ENCODE results near the gene SLC2A4. TPM values are rescaled to one million over a fixed set of nuclear protein-coding genes. Genes with fewer than 3 reads are reported as not detected.

The SLC2A4 gene
- total RNA-seq, 1 experiment from 2014 or later, result 1.5 TPM

- Histone ChIP-seq H4K20me1 (ENCODE audit: insufficient read depth) (peaks cover 7% of the 10 kb centered on the region), H3K9me3 (ENCODE audit: insufficient read depth, low read depth) (no peaks in the 10 kb centered on the region), H3K4me3 (peak overlapping the region; percentile 78), H3K36me3 (ENCODE audit: low read depth) (peaks cover 27% of the 10 kb centered on the region; the same call in 1 of the 2 replicates), H3K4me2 (peak overlapping the region; percentile 96), H2AFZ (no peak overlapping the region), H3K79me2 (ENCODE audit: low read depth) (peaks cover 47% of the 10 kb centered on the region), H3K9me2 (ENCODE audit: insufficient read depth) (no peaks in the 10 kb centered on the region), H3F3A (ENCODE audit: insufficient read depth, low read depth) (peaks cover 61% of the 10 kb centered on the region), H3K4me1 (replicated peaks; ENCODE audit: insufficient read depth) (peaks cover 29% of the 10 kb centered on the region), H3K27ac (peak overlapping the region; percentile 87), H3K27me3 (ENCODE audit: insufficient read depth, low read depth) (no peaks in the 10 kb centered on the region)
- ChIA-PET CTCF (interaction anchor here (0.5 to 0.8 kb wide), 4 partner anchors 14 to 68 kb away, joined by 3 to 5 read pairs (median 4); no protein-coding TSS in a partner anchor), POLR2A (ENCODE audit: unreplicated experiment) (interaction anchor here (0.6 to 1.5 kb wide), 6 partner anchors 13 to 195 kb away, joined by 3 to 5 read pairs (median 4); no protein-coding TSS in a partner anchor)
- no peak for TF ChIP-seq EZH2 (IDR thresholded peaks at IDR 0.05; ENCODE audit: low read depth)
- TF ChIP-seq CTCF (conservative IDR thresholded peaks at IDR 0.05), result no peak
- DNase-seq, result peak in 1 of 2 experiments; percentile 35
- intact Hi-C loops (cut with micrococcal nuclease; ENCODE audit: unreplicated experiment), result loop anchor here (1.0 kb wide), 1 partner anchor 21 kb away; the partner anchor contains the start of gene CLDN7
- TSS peak; percentile 41 for BruUV-seq (replicated peaks)
Measured at GRCh38 chr17:7241090-7241733, 40.3 kb upstream of the SLC2A4 start.

GRCh38 chr17:7241783-7242716 lies 39.5 kb upstream of the SLC2A4 start, which contains the start of gene GABARAP:
Gene GABARAP (minus strand): TSS chr17:7242449. CDS start chr17:7242330, 119 bp downstream.
- Histone ChIP-seq H4K20me1 (ENCODE audit: insufficient read depth) (peaks cover 5% of the 10 kb centered on the region), H3K9me2 (ENCODE audit: insufficient read depth) (no peaks in the 10 kb centered on the region), H3K9me3 (ENCODE audit: insufficient read depth, low read depth) (no peaks in the 10 kb centered on the region), H3K27ac (peak within 1 kb of the TSS; percentile 87), H3K36me3 (ENCODE audit: low read depth) (peaks cover 26% of the 10 kb centered on the region; the same call in 1 of the 2 replicates), H3K27me3 (ENCODE audit: insufficient read depth, low read depth) (no peaks in the 10 kb centered on the region), H3K79me2 (ENCODE audit: low read depth) (peaks cover 44% of the 10 kb centered on the region), H3K4me2 (peak within 1 kb of the TSS; percentile 96), H2AFZ (peak within 1 kb of the TSS; percentile 88), H3F3A (ENCODE audit: insufficient read depth, low read depth) (peaks cover 62% of the 10 kb centered on the region), H3K4me3 (peak within 1 kb of the TSS; percentile 78), H3K4me1 (replicated peaks; ENCODE audit: insufficient read depth) (peaks cover 26% of the 10 kb centered on the region)
- no peak; the same call in 1 of the 2 replicates for TF ChIP-seq CTCF (conservative IDR thresholded peaks at IDR 0.05)
- no peak for TF ChIP-seq EZH2 (IDR thresholded peaks at IDR 0.05; ENCODE audit: low read depth)
- intact Hi-C loops (cut with micrococcal nuclease; ENCODE audit: unreplicated experiment), result loop anchor here (1.0 kb wide), 1 partner anchor 20 kb away; the partner anchor contains the start of gene CLDN7
- ChIA-PET POLR2A (ENCODE audit: unreplicated experiment) (interaction anchor here (0.5 to 1.5 kb wide), 10 partner anchors 12 to 592 kb away, joined by 3 to 6 read pairs (median 4); partner anchors contain the start of gene KDM6B), CTCF (interaction anchor here (0.6 to 1.0 kb wide), 5 partner anchors 19 to 63 kb away, joined by 3 to 30 read pairs (median 4); partner anchors contain the start of genes ACADVL and DLG4)
- BruUV-seq (replicated peaks), result TSS peak; percentile 89
- peak; percentile 80 to 91 for DNase-seq
